K562 (cell line): Measurements from ENCODE around the gene ZNF692. TPM values are rescaled to one million over a fixed set of nuclear protein-coding genes. Genes with fewer than 3 reads are reported as not detected.
A peak's percentile ranks its signal among the peaks of the same experiment; 100 is the strongest.

Experiments used
- ADNP ChIP-seq: fragments of 200-800 bp; sonication (Bioruptor generic); IDR thresholded peaks from 2 replicates; pipeline ENCODE4 v1.6.1; 2016; ENCODE audit warnings: missing genetic modification characterization, missing compliant biosample characterization
- DACH1 ChIP-seq: fragments of 450-650 bp; IDR thresholded peaks from 2 replicates; pipeline ENCODE4 v1.6.1; 2018; ENCODE audit not compliant: partially characterized antibody
- DEAF1 ChIP-seq: fragments of 450-650 bp; formaldehyde crosslinking; IDR thresholded peaks from 2 replicates; pipeline ENCODE4 v1.4.0; 2020; ENCODE audit warnings: mild to moderate bottlenecking, moderate library complexity
- FUS ChIP-seq: fragments of 200-400 bp; formaldehyde crosslinking; optimal IDR thresholded peaks from 2 replicates; pipeline ENCODE3; 2017; ENCODE audit warnings: low read depth, low read length
- HDAC2 ChIP-seq: fragments of 450-650 bp; IDR thresholded peaks from 2 replicates; pipeline ENCODE4 v1.6.1; 2016; ENCODE audit warnings: mild to moderate bottlenecking
- JUND ChIP-seq, 2 experiments: IDR thresholded peaks; 2 replicates in 1 of 2; 3 replicates in 1 of 2; pipeline ENCODE4 v1.6.1; 2011; ENCODE audit warnings: borderline replicate concordance in 2 of 2, low read depth in 2 of 2, low read length in 2 of 2, improper control_type of control experiment in 1 of 2, missing biosample characterization in 1 of 2, missing genetic modification characterization in 1 of 2, missing genetic modification reagents in 1 of 2
- LEF1 ChIP-seq: fragments of 450-650 bp; IDR thresholded peaks from 2 replicates; pipeline ENCODE4 v1.6.1; 2016; ENCODE audit warnings: mild to moderate bottlenecking
- PRPF4 ChIP-seq: fragments of 200-400 bp; formaldehyde crosslinking; IDR thresholded peaks from one replicate; pipeline ENCODE4 v1.6.1; 2017; ENCODE audit warnings: low read length, low read depth, mild to moderate bottlenecking; ENCODE audit not compliant: insufficient read depth, poor library complexity, severe bottlenecking
- PURB ChIP-seq: sonication (generic); formaldehyde crosslinking; IDR thresholded peaks from 2 replicates; pipeline ENCODE4 v1.9.0; 2021; ENCODE audit warnings: low read depth, mild to moderate bottlenecking, missing genetic modification reagents
- PYGO2 ChIP-seq: fragments of 450-650 bp; IDR thresholded peaks from 2 replicates; pipeline ENCODE4 v1.6.1; 2016; ENCODE audit warnings: mild to moderate bottlenecking, missing genetic modification characterization, moderate library complexity, missing compliant biosample characterization
- RBM34 ChIP-seq: fragments of 200-400 bp; formaldehyde crosslinking; IDR thresholded peaks from 2 replicates; pipeline ENCODE4 v1.6.1; 2018; ENCODE audit warnings: low read length, borderline replicate concordance; ENCODE audit not compliant: insufficient read depth
- RREB1 ChIP-seq: fragments of 250-450 bp; sonication (Bioruptor Pico); IDR thresholded peaks from 2 replicates; pipeline ENCODE4 v1.4.0; 2020
- SRSF9 ChIP-seq: fragments of 200-400 bp; formaldehyde crosslinking; IDR thresholded peaks from 2 replicates; pipeline ENCODE4 v1.6.1; 2017; ENCODE audit warnings: low read depth, low read length, borderline replicate concordance
- TOE1 ChIP-seq, 2 experiments: fragments of 450-650 bp in 1 of 2; sonication (generic) in 1 of 2; formaldehyde crosslinking in 1 of 2; IDR thresholded peaks; 2 replicates each; pipeline versions ENCODE4 v1.7.1 to v1.8.0; 2016 to 2022; ENCODE audit warnings: borderline replicate concordance in 2 of 2, mild to moderate bottlenecking in 2 of 2, antibody characterized with exemption in 1 of 2, inconsistent platforms in 1 of 2, low read depth in 1 of 2, missing genetic modification reagents in 1 of 2, moderate library complexity in 1 of 2
- XRCC4 ChIP-seq: IDR thresholded peaks from one replicate; pipeline ENCODE4 v1.6.1; 2011; ENCODE audit not compliant: insufficient read depth, insufficient read length; ENCODE audit errors: extremely low read depth
- ZNF146 ChIP-seq: IDR thresholded peaks from one replicate; pipeline ENCODE4 v1.6.1; 2018; ENCODE audit warnings: missing compliant biosample characterization; ENCODE audit not compliant: unreplicated experiment
- ZNF212 ChIP-seq: fragments of 450-650 bp; formaldehyde crosslinking; IDR thresholded peaks from 2 replicates; pipeline ENCODE4 v1.4.0; 2020; ENCODE audit warnings: mild to moderate bottlenecking
- ZNF583 ChIP-seq: fragments of 250-450 bp; sonication (Bioruptor Pico); IDR thresholded peaks from 2 replicates; pipeline ENCODE4 v1.4.0; 2020
- ZNF76 ChIP-seq: fragments of 250-450 bp; sonication (Bioruptor Pico); IDR thresholded peaks from 2 replicates; pipeline ENCODE4 v1.4.0; 2020; ENCODE audit warnings: mild to moderate bottlenecking, moderate library complexity, borderline replicate concordance
- polyA plus RNA-seq, 8 experiments: library from polyadenylated mRNA; depleted of rRNA in 4 of 8; stranded (reverse) in 5 of 8; unstranded in 3 of 8; fragments of >200 nt; fragmentation: Nextera tagmentation in 2 of 8; fragmentation: Illumina TruSeq in 1 of 8; extraction: Ambion mirVana in 2 of 8; extraction: Trizol in 1 of 8; gene quantifications; 2 replicates each; pipeline versions ENCODE4 v1.2.1 to v1.2.3, GENCODE V29; 2011 to 2014; ENCODE audit warnings: inconsistent platforms in 1 of 8, missing spikeins in 1 of 8
- total RNA-seq, 7 experiments: library from RNA; depleted of rRNA in 6 of 7; stranded (reverse); fragments of >200 nt in 6 of 7; fragmentation: Illumina TruSeq in 2 of 7; extraction: Trizol in 2 of 7; gene quantifications; 2 replicates each; pipeline versions ENCODE4 v1.2.1 to v1.2.3, GENCODE V29; 2011 to 2021; ENCODE audit warnings: low replicate concordance in 1 of 7
- TF ChIP-seq, protein P1 (sequence below): fragments of 450-650 bp; IDR thresholded peaks from 2 replicates; pipeline ENCODE4 v1.6.1; 2016

Gene ZNF692
- total and polyA plus RNA-seq, 9 of the 15 experiments (the other 6 are each of a cell fraction or from before 2014, with no cell fraction given): 8.4 to 143 (median 55.9) TPM

DNA sequence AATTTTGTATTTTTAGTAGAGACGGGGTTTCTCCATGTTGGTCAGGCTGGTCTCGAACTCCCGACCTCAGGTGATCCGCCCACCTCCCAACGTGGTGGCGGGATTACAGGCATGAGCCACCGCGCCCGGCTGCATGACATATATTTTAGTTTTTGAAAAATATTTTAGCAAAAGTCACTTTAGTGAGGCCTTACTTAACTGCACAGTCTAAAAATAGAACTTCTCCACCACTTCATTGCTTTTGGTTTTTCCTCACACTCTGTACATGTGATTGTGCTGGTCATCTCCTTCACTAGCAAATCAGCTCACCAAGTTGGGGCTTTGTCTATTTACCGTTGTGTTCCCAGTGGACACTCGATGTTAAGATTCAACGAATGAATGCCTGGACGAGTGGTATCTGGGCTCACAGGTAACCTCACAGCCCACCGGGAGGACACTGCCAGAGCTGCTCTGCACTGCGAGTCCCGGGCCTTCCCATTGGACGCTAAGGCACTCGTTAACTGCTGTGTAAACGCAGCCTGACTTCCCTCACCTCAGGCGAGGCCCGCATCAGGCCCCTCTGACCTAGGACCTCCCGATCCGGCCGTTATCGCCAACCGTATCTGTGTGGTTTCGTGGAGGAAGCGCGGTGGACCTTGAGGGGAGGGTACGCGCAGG is 14.0 kb upstream of the ZNF692 start (continued):
- TF ChIP-seq RREB1 (CRISPR knock-in tag) (no peak), ZNF583 (no peak), ZNF76 (CRISPR knock-in tag) (0 out of 2 replicates have a peak, but pooled peaks have one; percentile 35), PYGO2 (tag) (no peak), JUND (IDR thresholded peaks at IDR 0.05; ENCODE audit: borderline replicate concordance, low read depth, low read length) (no peak), JUND (tag; IDR thresholded peaks at IDR 0.05; ENCODE audit: borderline replicate concordance, low read depth, low read length) (0 out of 3 replicates have a peak, but pooled peaks have one; percentile 5), TOE1 (IDR thresholded peaks at IDR 0.05; ENCODE audit: borderline replicate concordance) (no peak), TOE1 (CRISPR knock-in tag; IDR thresholded peaks at IDR 0.05; ENCODE audit: borderline replicate concordance, low read depth) (no peak), PURB (CRISPR knock-in tag) (no peak), XRCC4 (no peak), ADNP (peak; percentile 96), RBM34 (no peak), DACH1 (no peak), ZNF146 (CRISPR knock-in tag) (no peak), FUS (no peak), PRPF4 (no peak), DEAF1 (CRISPR knock-in tag) (no peak), HDAC2 (peak; percentile 11), ZNF212 (no peak), SRSF9 (no peak), LEF1 (no peak)
- TF ChIP-seq, protein P1, sequence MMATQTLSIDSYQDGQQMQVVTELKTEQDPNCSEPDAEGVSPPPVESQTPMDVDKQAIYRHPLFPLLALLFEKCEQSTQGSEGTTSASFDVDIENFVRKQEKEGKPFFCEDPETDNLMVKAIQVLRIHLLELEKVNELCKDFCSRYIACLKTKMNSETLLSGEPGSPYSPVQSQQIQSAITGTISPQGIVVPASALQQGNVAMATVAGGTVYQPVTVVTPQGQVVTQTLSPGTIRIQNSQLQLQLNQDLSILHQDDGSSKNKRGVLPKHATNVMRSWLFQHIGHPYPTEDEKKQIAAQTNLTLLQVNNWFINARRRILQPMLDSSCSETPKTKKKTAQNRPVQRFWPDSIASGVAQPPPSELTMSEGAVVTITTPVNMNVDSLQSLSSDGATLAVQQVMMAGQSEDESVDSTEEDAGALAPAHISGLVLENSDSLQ: no peak
